H1 (cell line): ENCODE results near the gene PTPA. TPM values are rescaled to one million over a fixed set of nuclear protein-coding genes. Genes with fewer than 3 reads are reported as not detected.
A peak's percentile ranks its signal among the peaks of the same experiment; 100 is the strongest.

Experiments
- BACH1 ChIP-seq: IDR thresholded peaks from 2 replicates; pipeline ENCODE4 v1.6.1; 2012; ENCODE audit warnings: low read length, improper control_type of control experiment
- CTBP2 ChIP-seq: IDR thresholded peaks from 2 replicates; pipeline ENCODE4 v1.7.0; 2011; ENCODE audit warnings: borderline replicate concordance, mild to moderate bottlenecking, moderate library complexity, mixed read lengths, low read length; ENCODE audit not compliant: insufficient read depth, insufficient read length
- KDM5A ChIP-seq: fragments of 200-600 bp; IDR thresholded peaks from 2 replicates; pipeline ENCODE4 v1.7.1; 2012; ENCODE audit warnings: mild to moderate bottlenecking, low read length, inconsistent platforms, mixed read lengths
- RAD21 ChIP-seq, 2 experiments: IDR thresholded peaks in 1 of 2; conservative IDR thresholded peaks in 1 of 2; 2 replicates each; pipeline ENCODE4 v1.6.1; 2011; ENCODE audit warnings: low read depth in 2 of 2, low read length in 2 of 2, improper control_type of control experiment in 1 of 2, inconsistent platforms in 1 of 2, mild to moderate bottlenecking in 1 of 2, moderate library complexity in 1 of 2
- polyA plus RNA-seq, 7 experiments: library from polyadenylated mRNA; depleted of rRNA in 3 of 7; stranded (reverse) in 5 of 7; unstranded in 2 of 7; fragments of >200 nt in 5 of 7; fragments of 200-250 nt in 2 of 7; gene quantifications; 1 replicate in 5 of 7; 2 replicates in 1 of 7; 4 replicates in 1 of 7; pipeline versions ENCODE4 v1.2.1 to v1.2.3, GENCODE V29; 2011 to 2013; ENCODE audit warnings: missing spikeins in 2 of 7, mixed read lengths in 2 of 7
- total RNA-seq: library from RNA; stranded (reverse); fragmentation: NEBNext Ultra II Directional; extraction: Animal tissue kit (Norgen Biotek cat#: 25700); gene quantifications from 2 replicates; pipeline ENCODE4 v1.2.1, GENCODE V29; 2021

Gene PTPA
- total and polyA plus RNA-seq, 2 of the 8 experiments (the other 6 are each of a cell fraction or from before 2014, with no cell fraction given) = 114 to 145 TPM

DNA sequence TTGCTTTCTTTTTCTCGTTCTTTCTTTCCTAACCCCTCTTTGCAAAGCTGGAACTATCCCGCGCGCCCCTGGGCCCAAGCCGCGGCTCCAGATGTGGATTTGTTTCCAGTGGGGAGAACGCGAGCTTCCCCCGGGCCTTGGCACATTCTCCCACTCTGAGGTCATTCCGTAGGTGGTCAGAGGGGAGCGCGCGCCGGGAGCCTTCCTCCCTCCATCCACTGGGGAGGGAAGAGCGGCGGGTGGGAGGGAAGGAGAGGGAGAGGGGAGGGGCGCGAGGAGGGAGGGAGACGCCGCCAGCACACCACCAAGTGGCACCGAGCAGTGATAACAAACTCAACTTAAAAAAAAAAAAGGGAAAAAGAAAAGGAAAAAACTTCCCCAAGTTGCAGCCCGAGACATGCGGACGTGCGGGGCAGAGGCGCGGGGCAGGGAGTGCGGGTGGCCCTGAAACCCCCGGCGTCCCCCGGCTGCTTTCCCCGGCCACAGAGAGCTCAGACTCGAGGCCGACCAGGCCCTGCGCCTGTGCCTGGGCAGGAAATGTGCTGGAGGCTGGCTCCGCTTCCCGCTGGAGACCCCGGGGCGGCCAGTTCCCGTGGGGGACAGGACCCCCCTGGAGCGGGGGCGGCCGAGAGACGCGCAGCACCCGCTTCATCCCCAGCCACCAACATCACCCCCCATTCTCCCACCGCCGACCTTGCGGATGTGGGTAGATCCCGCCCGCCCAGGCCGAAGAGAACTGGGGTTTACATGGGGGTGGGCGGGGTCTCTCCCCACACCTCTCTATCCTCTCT, 63.7 kb downstream of the PTPA start (continued):
- peak; percentile 82 for TF ChIP-seq CTBP2
- peak; percentile 52; the same call in 1 of the 2 replicates for TF ChIP-seq BACH1
- no peak for TF ChIP-seq KDM5A
- TF ChIP-seq RAD21 (IDR thresholded peaks at IDR 0.05 in 1 of 2, conservative IDR thresholded peaks at IDR 0.05 in 1 of 2; ENCODE audit: low read depth in 2 of 2, low read length in 2 of 2) = peak in 1 of 2 experiments; percentile 8; a peak in 1 of 4 replicates
